Right hindlimb (tissue), 1 donor: ENCODE measurements around the gene CROCC2.

ENCODE experiments used
- DNase-seq: peaks from one replicate; pipeline ENCODE4 v3.0.0-alpha.2; 2018

CROCC2 gene

DNA sequence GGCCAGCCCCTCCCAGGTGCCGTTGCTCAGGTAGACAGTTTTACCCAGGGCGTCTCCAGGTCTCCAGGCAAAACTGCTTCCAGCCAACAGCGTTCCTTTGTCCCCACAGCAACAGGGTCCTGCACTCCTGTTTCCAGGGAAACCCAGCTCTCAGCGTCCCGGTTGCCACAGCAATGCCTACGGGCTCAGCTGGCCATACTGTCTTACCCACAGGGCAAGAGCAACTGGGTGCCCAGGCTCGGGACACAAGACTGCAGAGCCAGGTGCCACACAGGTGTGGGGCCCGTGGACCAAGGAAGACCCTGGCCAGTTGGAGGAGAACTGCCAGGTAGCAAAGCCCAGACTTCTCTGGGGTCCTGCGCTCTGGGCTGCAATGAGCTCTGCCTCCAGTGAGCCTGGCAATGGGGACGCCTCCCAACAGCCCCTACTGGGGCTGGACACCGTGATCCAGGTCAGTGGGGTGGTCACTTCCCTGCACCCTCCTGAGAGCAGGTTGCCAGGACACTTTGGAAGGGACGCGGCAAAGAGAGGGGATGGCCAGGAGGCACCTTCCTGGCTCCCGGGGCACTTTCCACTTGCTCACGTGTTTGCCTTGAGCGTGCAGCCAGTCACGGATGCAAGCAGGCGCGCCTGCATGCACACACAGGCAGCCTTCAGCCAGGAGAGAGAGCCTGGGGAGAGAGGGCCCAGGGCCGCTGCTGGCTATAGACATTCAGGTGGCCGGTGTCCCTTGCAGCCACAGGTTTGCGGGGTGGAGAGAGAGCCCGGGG is at the start of gene CROCC2:
Gene CROCC2 (plus strand): TSS at position 196 of the 770 bp plus-strand sequence. CDS start 178 bp downstream, at position 374.
- no peak for DNase-seq

- no peak for DNase-seq
These were observed 48.8 kb upstream of the CROCC2 start for GRCh38 chr2:240857039-240858008.

DNA sequence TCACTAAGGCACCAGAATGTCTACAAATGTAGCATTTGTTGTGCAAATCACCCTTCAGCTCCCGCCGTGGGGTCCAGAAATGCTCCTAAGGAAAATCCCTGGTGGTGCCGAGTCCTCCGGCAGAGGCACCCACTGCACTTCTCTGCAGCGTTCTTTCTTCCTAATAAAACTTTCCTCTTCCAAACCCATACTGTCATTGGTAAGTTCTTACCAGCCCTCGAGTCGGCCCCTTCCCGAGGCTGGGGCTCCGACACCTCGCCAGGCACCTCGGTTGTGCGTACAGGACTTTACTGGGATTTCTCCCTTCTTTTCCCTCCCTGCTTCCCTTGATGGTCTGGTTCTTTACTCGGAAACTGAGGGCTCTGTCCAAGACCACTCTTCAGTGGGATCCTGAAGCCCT is 47.8 kb upstream of the CROCC2 start:
- no peak for DNase-seq

- no peak for DNase-seq
These were observed 47.3 kb upstream of the CROCC2 start for GRCh38 chr2:240858871-240859270.

DNA sequence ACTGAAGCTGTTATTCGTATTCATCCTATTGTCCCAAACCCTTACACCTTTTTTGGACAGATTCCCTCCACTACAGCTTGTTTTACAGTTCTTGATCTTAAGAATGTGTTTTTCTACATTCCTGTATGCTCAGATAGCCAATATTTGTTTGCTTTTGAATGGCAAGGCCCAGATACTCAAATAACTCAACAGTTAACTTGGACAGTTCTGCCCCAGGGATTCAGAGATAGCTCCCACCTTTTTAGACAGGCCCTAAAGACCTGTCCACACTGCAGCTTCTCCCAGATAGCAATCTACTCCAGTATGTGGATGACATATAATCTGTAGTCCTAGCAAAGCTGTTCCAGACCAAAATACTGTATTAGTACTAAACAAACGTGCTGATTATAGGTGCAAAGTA is 44.6 kb upstream of the CROCC2 start:
- DNase-seq = no peak

DNA sequence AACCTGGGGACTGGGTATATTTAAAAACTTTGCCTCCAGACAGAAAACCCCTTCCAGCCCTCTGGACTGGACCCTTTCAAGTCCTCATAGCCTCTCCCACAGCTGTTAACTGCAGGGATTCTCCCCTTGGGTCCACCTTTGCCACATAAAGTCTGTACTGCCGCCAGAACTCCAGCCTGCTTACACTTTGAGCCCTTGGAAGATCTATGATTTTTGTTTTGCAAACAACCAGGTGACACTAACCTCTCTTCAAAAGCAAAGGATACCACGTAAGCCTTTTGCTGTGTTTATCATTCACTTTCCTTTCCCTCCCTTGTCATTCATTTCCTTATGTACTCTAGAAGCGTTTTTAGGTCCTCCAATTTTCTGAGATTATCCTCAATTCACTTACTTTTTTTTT is 41.7 kb upstream of the CROCC2 start:
- no peak for DNase-seq

- DNase-seq = no peak
These were observed 40.7 kb upstream of the CROCC2 start for GRCh38 chr2:240865391-240865790.

DNA sequence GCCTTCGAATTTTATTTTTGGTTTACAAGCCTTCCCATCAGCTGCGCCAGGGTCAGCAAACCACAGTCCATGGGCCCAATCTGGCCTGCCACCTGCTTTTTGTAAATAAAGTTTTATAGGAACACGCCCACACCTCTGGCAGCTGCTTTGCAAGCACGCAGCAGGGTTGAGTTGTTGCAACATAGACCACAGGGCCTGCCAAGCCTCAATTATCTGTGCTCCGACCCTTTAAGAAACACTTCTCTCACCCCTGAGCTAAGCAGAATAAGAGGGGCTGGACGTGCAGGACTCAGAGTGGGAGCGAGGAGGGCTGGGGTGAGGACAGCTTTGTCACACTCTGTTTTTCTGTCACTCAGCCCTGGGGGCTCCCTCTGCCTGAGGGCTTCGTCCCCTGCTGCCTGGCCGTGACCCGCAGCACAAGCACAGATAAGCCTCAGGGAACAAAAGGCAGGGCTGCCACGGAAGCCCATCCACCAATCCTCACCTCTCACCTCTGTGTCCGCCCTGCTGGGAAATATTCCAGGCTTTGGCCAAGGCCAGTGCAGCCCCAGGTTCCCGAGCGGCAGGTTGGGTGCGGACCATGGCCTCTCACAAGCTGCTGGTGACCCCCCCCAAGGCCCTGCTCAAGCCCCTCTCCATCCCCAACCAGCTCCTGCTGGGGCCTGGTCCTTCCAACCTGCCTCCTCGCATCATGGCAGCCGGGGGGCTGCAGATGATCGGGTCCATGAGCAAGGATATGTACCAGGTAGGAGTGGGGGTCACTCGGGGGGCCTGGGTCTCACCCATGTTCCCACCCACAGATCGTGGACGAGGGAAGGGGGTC is 37.6 kb upstream of the CROCC2 start, which contains the start of gene AGXT:
Gene AGXT (plus strand): TSS at position 539 of the 823 bp plus-strand sequence. CDS start 42 bp downstream, at position 581.
- DNase-seq = no peak

DNA sequence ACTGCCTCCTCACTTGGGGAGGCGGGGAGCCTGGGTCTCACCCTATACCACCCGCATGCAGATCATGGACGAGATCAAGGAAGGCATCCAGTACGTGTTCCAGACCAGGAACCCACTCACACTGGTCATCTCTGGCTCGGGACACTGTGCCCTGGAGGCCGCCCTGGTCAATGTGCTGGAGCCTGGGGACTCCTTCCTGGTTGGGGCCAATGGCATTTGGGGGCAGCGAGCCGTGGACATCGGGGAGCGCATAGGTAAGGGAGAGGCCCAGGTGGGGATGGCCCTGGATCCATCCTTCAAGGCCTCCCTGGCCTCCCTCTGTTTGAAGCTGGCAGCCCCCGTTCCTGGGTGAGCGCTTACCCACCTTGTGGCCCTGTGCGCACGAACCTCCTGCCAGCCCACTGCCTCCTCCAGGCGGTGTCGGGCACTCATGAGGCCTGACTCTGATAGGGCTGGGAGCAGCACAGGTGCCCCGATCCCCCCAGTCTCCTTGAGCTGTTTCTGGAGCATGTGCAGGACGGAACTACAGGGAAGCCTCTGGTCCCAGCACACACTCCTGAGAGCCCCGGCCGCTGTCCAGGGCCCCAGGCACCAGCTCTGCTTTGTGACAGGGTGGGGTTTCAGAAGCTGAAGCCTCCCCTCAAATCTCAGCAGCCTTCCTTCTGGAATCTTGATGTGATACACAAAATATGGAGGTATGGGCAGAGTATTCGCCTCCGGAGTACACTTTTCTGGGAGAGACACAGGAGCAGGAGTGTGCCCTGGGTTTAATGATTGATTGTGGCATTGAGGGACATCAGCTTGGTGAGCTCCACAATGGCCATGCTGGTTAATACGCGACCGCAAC is 36.8 kb upstream of the CROCC2 start:
- no peak for DNase-seq

GRCh38 chr2:240869956-240870875 is 35.9 kb upstream of the CROCC2 start:
- no peak for DNase-seq

- no peak for DNase-seq
These were observed 34.8 kb upstream of the CROCC2 start for GRCh38 chr2:240871071-240871958.

DNA sequence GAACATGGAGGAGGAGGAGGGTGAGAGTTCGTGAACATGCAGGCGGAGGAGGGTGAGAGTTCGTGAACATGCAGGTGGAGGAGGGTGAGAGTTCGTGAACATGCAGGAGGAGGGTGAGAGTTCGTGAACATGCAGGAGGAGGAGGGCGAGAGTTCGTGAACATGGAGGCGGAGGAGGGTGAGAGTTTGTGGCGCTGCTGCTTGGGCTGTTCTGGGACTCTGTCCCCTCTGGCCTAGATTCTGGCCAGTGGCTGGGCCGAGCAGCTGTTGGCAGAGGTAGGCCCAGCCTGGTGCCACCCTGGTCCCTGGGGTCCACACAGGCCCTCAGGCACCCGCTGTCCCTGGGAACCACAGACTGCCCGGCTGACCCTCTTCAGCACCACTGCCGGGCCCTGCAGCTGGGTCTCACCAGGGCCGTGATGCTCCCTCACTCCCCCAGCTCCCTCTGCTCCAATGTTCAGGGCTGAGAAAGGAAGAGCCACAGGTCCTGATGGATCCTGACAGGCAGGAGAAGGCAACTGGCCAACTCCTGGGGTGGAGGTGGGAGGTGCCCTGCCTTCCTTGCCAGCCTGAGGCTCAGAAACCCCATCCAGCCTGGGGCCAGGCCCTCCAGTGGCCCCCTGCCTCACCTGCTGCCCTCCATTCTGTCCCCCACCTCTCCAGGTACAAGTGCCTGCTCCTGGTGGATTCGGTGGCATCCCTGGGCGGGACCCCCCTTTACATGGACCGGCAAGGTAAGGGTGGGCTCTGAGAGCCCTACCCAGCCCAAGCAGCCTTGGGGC is 33.6 kb upstream of the CROCC2 start:
- no peak for DNase-seq

DNA sequence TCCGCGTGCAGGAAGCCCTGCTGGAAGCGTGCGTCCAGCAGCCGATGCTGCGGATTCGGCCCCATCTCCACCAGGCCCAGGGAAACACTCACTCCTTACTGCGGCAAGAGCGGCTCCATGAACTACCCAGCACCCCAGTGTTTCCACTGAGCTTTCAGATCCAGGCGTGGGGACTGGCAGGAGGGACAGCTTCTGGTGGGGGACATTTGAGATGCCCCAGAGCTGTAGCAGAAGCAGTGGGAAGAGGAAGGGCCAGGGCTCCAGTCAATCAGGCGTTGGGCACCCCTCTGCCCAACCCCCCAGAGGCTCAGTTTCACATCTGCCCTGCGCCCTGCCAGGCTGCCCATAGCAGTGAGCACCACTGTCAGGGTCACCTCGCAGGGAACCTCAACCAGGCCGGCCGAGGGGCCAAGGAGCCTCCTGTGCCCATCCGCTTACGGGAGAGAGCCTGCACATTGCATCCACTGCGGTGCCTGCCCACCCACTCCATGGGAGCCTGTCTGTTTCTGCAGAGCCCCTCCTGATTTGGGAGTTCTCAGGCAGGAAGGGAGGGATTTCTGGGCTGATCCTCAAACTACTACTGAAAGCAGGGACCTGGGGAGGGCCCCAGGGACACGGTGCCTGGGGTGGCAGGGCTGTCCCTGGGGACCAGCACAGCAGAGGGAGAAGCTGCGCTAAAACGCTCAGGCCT is 32.9 kb upstream of the CROCC2 start:
- no peak for DNase-seq

- no peak for DNase-seq
These were observed 32.1 kb upstream of the CROCC2 start for GRCh38 chr2:240873805-240874714.

- DNase-seq = no peak
These were observed 31.4 kb upstream of the CROCC2 start for GRCh38 chr2:240874715-240875227.

DNA sequence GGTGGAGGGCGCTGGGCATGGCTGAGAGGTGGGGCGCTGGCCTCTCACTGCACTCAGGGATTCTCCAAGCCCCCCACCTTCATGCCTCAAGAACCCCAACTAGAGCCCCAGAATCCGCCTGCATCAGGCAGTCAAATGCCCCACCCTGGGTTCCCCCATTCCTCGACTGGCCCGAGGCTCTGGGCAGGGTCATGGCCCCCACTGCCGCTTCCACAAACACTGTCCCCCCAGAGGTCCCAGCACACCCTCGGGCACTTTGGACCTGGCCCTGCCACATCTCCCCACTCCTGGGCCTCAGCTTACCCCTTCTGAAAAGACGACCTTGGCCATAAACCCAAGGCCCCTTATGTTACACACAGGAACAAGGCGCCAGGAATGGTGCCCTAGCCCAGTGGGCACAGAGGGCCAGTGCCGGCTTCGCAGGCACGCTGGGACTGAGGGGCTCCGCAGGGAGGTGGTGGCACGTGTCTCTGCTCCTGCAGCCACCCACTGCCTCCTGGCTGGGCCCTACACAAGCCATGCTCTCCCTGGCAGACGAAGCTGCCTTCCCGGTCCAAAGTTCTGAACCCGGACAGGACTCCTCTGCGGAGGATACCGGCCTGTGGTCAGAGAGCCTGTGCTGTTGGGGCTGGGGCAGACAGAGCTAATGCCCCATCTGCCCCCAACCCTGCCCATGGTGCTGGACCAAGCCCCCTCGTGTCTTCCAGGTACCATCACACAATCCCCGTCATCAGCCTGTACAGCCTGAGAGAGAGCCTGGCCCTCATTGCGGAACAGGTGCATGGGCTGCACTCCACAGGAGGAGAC is 30.7 kb upstream of the CROCC2 start:
- DNase-seq = no peak
